Tibial artery (tissue), 4 donors: Measurements from ENCODE around the gene ST6GALNAC6.
A peak's percentile ranks its signal among the peaks of the same experiment; 100 is the strongest.
"Not testable (repeated sequence)": the region's sequence is repeated elsewhere in the genome, so short reads cannot be mapped to it uniquely, and the experiment has no call there.

ENCODE experiments used
- DNase-seq, 2 donors: peaks; one replicate each; pipeline ENCODE4 v3.0.0-alpha.2; 2019
- H3K27ac ChIP-seq, 2 donors: fragments of 200-600 bp; sonication (generic) in 1 of 2; 1 replicate in 1 of 2; 2 replicates in 1 of 2; pipeline ENCODE4 v1.5.1; 2018 to 2019; ENCODE audit warnings: mild to moderate bottlenecking in 1 of 2
- H3K27me3 ChIP-seq, 2 donors: fragments of 200-600 bp; sonication (generic) in 1 of 2; one replicate each; pipeline versions ENCODE4 v1.5.1 to v1.6.0; 2016 to 2019
- H3K36me3 ChIP-seq, 3 donors: fragments of 200-600 bp; sonication (generic) in 2 of 3; one replicate each; pipeline ENCODE4 v1.5.1; 2016 to 2019; ENCODE audit warnings: mild to moderate bottlenecking in 2 of 3
- H3K4me1 ChIP-seq, 4 donors: fragments of 200-600 bp; sonication (generic) in 2 of 4; 1 replicate in 3 of 4; 2 replicates in 1 of 4; pipeline ENCODE4 v1.5.1; 2016 to 2019
- H3K4me3 ChIP-seq, 2 donors: fragments of 200-600 bp; sonication (generic) in 1 of 2; 1 replicate in 1 of 2; 2 replicates in 1 of 2; pipeline ENCODE4 v1.5.1; 2018 to 2019; ENCODE audit warnings: mild to moderate bottlenecking in 2 of 2
- H3K9me3 ChIP-seq, 3 donors: fragments of 200-600 bp; sonication (generic) in 1 of 3; one replicate each; pipeline ENCODE4 v1.5.1; 2016 to 2019
- CTCF ChIP-seq, 2 experiments: fragments of 200-600 bp in 1 of 2; fragments of 450-650 bp in 1 of 2; IDR thresholded peaks; one replicate each; pipeline ENCODE4 v1.5.1; 2017 to 2019; ENCODE audit warnings: antibody characterized with exemption in 2 of 2, mild to moderate bottlenecking in 1 of 2, moderate library complexity in 1 of 2
- intact Hi-C: fragments of 100-400 bp; cut with DNase I; formaldehyde crosslinking; loops from one replicate; pipeline ENCODE4 v1.15.0; 2023; ENCODE audit warnings: low total_unique reads

ST6GALNAC6 gene

GRCh38 chr9:127884976-127885490 lies 14.4 kb downstream of the ST6GALNAC6 start:
- H3K36me3 ChIP-seq = peaks cover 52 to 74% (median 56%) of the 10 kb centered on the region in 3 donors
- no peaks in the 10 kb centered on the region for H3K9me3 ChIP-seq
- intact Hi-C loops = no loop called here
- peaks cover 0 to 21% (median 18%) of the 10 kb centered on the region in 4 donors for H3K4me1 ChIP-seq
- DNase-seq = no peak
- no peak for TF ChIP-seq CTCF (IDR thresholded peaks at IDR 0.05)
- H3K27ac ChIP-seq = peak overlapping the region; percentile 35 to 38
- no peak overlapping the region for H3K4me3 ChIP-seq
- H3K27me3 ChIP-seq = no peaks in the 10 kb centered on the region

GRCh38 chr9:127884427-127884911 lies 14.9 kb downstream of the ST6GALNAC6 start:
- H3K27ac ChIP-seq = peak overlapping the region; percentile 35 to 38
- peaks cover 46 to 68% (median 50%) of the 10 kb centered on the region in 3 donors for H3K36me3 ChIP-seq
- TF ChIP-seq CTCF (IDR thresholded peaks at IDR 0.05) = no peak
- H3K4me1 ChIP-seq = peaks cover 0 to 21% (median 18%) of the 10 kb centered on the region in 4 donors
- H3K9me3 ChIP-seq = no peaks in the 10 kb centered on the region
- DNase-seq = peak in 1 of 2 donors; percentile 81
- no peaks in the 10 kb centered on the region for H3K27me3 ChIP-seq
- no peak overlapping the region for H3K4me3 ChIP-seq
- intact Hi-C loops = no loop called here

- no peaks in the 10 kb centered on the region for H3K9me3 ChIP-seq
- H3K27me3 ChIP-seq = no peaks in the 10 kb centered on the region
- peaks cover 0 to 21% (median 18%) of the 10 kb centered on the region in 4 donors for H3K4me1 ChIP-seq
- no peak overlapping the region for H3K4me3 ChIP-seq
- DNase-seq = no peak
- no peak for TF ChIP-seq CTCF (IDR thresholded peaks at IDR 0.05)
- intact Hi-C loops = no loop called here
- peak overlapping the region; percentile 35 to 38 for H3K27ac ChIP-seq
- peaks cover 41 to 64% (median 45%) of the 10 kb centered on the region in 3 donors for H3K36me3 ChIP-seq
Observed at GRCh38 chr9:127883959-127884358, 15.4 kb downstream of the ST6GALNAC6 start.

- H3K27ac ChIP-seq, intact Hi-C loops, H3K4me3 ChIP-seq, DNase-seq, H3K9me3 ChIP-seq, H3K27me3 ChIP-seq: not testable (repeated sequence)
- H3K36me3 ChIP-seq = peaks cover 20 to 42% (median 25%) of the 10 kb centered on the region in 3 donors
- H3K4me1 ChIP-seq = peaks cover 0 to 38% (median 34%) of the 10 kb centered on the region in 4 donors
Observed at GRCh38 chr9:127881715-127882114, 17.7 kb downstream of the ST6GALNAC6 start.

- TF ChIP-seq CTCF (IDR thresholded peaks at IDR 0.05) = no peak
- no peak for DNase-seq
- intact Hi-C loops = no loop called here
- Histone ChIP-seq H3K27ac (no peak overlapping the region), H3K36me3 (peaks cover 5 to 26% (median 10%) of the 10 kb centered on the region in 3 donors), H3K27me3 (no peaks in the 10 kb centered on the region), H3K4me3 (no peak overlapping the region), H3K4me1 (peaks cover 0 to 48% (median 40%) of the 10 kb centered on the region in 4 donors), H3K9me3 (no peaks in the 10 kb centered on the region)
Observed at GRCh38 chr9:127880143-127880542, 19.3 kb downstream of the ST6GALNAC6 start.

GRCh38 chr9:127878652-127879390 lies 20.6 kb downstream of the ST6GALNAC6 start:
- no peaks in the 10 kb centered on the region for H3K9me3 ChIP-seq
- no peak overlapping the region for H3K4me3 ChIP-seq
- no peaks in the 10 kb centered on the region for H3K27me3 ChIP-seq
- TF ChIP-seq CTCF (IDR thresholded peaks at IDR 0.05) = no peak
- DNase-seq = no peak
- peaks cover 0 to 13% (median 0%) of the 10 kb centered on the region in 3 donors for H3K36me3 ChIP-seq
- H3K27ac ChIP-seq = peak overlapping the region in 1 of 2 donors; percentile 81
- H3K4me1 ChIP-seq = peaks cover 0 to 48% (median 44%) of the 10 kb centered on the region in 4 donors
- intact Hi-C loops = no loop called here
